VCaP (cell line): ENCODE results near the gene LBHD2.
"Not testable (repeated sequence)": the region's sequence is repeated elsewhere in the genome, so short reads cannot be mapped to it uniquely, and the experiment has no call there.

Source experiments
- H3K27ac ChIP-seq: fragments of 450-650 bp; 2 replicates; pipeline ENCODE4 v1.5.1; 2017
- TF ChIP-seq, protein P1 (sequence below): fragments of 450-650 bp; conservative IDR thresholded peaks from 2 replicates; pipeline ENCODE4 v1.5.1; 2017; ENCODE audit warnings: mild to moderate bottlenecking, moderate library complexity

The LBHD2 gene

DNA sequence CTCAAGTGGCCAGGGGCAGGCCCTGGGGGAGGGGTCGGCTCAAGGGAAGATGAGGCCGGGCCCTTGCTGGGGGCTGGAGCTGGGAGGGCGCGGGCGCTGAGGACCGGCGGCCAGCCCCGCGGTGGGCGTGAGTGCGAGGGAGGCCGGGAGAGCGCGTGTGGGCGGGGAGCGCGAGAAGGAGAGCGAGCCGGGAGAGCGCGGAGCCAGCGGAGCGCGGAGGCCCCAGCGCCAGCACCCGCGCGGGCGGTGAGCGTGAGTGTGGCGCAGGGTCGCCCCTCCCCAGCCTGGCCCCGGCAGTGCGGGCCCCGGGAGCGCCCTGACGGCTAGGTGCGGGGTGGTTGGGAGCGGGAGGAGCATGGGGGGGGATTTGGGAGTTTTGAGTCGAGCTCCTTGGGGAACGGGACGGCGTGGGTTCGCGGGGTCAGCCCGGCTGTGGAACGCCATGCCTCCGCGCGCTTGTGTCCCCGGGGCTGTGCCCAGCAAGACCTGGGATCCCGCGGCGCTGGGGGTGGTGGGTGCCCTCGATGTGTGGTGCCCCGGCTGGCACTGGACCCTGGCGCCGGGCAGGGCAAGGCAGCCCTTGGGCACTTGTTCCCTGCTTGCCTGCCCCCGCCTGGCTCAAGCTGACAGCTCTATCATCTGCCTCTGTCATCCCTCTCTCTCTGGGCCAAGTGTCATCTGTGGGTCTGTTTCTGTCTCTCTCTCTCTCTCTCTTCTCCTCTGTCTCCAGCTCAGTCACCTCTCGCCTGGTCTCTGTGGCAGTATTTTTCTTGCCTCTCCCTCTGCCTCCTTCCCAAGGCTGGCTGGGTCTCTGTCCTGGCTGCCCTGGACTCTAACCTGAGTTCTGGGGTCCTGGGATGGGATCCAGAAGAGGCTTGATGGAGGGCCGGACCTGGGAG lies at the start of gene LBHD2:
LBHD2 (plus strand) TSS at position 190 of the 899 bp plus-strand sequence. CDS start 1,803 bp downstream, outside the sequence.
- H3K27ac ChIP-seq = no peak within 1 kb of the TSS
- TF ChIP-seq, protein P1, sequence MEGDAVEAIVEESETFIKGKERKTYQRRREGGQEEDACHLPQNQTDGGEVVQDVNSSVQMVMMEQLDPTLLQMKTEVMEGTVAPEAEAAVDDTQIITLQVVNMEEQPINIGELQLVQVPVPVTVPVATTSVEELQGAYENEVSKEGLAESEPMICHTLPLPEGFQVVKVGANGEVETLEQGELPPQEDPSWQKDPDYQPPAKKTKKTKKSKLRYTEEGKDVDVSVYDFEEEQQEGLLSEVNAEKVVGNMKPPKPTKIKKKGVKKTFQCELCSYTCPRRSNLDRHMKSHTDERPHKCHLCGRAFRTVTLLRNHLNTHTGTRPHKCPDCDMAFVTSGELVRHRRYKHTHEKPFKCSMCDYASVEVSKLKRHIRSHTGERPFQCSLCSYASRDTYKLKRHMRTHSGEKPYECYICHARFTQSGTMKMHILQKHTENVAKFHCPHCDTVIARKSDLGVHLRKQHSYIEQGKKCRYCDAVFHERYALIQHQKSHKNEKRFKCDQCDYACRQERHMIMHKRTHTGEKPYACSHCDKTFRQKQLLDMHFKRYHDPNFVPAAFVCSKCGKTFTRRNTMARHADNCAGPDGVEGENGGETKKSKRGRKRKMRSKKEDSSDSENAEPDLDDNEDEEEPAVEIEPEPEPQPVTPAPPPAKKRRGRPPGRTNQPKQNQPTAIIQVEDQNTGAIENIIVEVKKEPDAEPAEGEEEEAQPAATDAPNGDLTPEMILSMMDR = no peak

DNA sequence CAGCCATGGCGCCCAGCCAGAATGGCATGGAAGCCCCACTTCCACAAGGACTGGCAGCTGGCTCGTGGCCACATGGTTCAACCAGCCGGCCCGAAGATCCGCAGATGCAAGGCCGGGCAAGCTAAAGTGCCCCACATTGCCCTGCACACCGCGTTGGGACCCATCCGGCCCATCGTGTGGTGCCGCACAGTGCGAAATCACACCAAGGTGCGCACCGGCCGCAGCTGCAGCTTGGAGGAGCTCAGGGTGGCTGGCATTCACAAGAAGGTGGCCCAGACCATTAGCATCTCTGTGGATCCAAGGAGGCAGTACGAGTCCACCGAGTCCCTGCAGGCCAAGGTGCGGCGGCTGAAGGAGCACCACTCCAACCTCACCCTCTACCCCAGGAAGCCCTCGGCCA lies 42.5 kb upstream of the LBHD2 start:
- TF ChIP-seq, protein P1 = no peak
- no peak overlapping the region for H3K27ac ChIP-seq

GRCh38 chr14:103043257-103044015 lies 40.6 kb upstream of the LBHD2 start:
- TF ChIP-seq, protein P1 = no peak
- H3K27ac ChIP-seq = peak overlapping the region; percentile 10; the same call in 1 of the 2 replicates

DNA sequence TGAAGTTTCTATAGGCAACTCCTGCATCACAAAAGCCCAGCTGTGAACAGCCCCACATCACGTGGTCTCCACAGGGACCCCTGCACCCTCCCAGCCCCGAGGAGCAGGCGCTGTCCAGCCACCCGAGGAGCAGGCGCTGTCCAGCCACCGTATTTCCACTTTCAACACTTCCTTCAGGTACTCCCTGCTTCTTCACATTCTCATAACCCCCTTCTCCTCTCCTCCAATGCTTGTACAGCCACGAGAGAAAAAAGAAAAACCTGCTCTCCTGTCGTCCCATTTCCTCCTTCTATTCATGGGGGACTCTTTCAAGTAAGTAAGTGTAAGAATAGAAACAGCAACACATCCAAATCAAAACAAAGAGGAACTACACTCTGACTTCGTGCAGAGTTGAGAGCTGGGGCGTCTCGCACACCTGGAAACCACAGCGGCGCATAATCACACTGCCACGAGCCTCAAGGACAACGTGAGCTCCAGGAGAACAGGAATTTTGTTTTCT lies 38.6 kb upstream of the LBHD2 start:
- TF ChIP-seq, protein P1 = no peak
- H3K27ac ChIP-seq = peak overlapping the region; percentile 57

DNA sequence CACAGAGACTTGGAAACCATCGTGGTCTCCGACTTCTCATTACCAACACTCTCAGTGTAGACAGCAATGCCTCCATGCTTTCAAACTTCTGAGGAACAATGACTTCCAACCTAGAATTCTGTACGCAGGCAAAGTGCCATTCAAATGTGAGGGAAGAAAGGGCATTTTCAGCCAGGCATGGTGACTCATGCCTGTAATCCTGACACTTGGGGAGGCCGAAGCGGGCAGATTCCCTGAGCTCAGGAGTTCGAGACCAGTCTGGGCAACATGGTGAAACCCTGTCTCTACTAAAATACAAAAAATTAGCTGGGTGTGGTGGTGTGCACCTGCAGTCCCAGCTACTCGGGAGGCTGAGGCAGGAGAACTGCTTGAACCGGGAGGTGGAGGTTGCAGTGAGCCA lies 36.6 kb upstream of the LBHD2 start:
- not testable (repeated sequence) for H3K27ac ChIP-seq

GRCh38 chr14:103050935-103051334 lies 33.1 kb upstream of the LBHD2 start:
- TF ChIP-seq, protein P1 = no peak
- peak overlapping the region; percentile 68 for H3K27ac ChIP-seq

GRCh38 chr14:103052407-103052806 lies 31.6 kb upstream of the LBHD2 start:
- H3K27ac ChIP-seq = peak overlapping the region; percentile 68
- TF ChIP-seq, protein P1 = no peak
